Bronchial epithelial cell (primary cell): Measurements from ENCODE around the gene RGL3. TPM values are rescaled to one million over a fixed set of nuclear protein-coding genes. Genes with fewer than 3 reads are reported as not detected.

Experiments
- DNase-seq: peaks from one replicate; pipeline ENCODE4 v3.0.0-alpha.2; 2010; ENCODE audit warnings: low read depth
- FAIRE-seq: peaks from 2 replicates; lab custom pipeline; 2011; peaks lifted over from hg19 to GRCh38; lab: Jason Lieb, UNC
- H3K27me3 ChIP-seq: 2 replicates; pipeline ENCODE4 v1.5.1; 2011; ENCODE audit warnings: low read length; ENCODE audit not compliant: control insufficient read depth, insufficient read depth
- H3K36me3 ChIP-seq: 2 replicates; pipeline ENCODE4 v1.5.1; 2011; ENCODE audit warnings: low read length; ENCODE audit not compliant: control insufficient read depth, insufficient read depth
- H3K4me3 ChIP-seq: 2 replicates; pipeline ENCODE4 v1.5.1; 2011; ENCODE audit warnings: mild to moderate bottlenecking, low read depth, low read length, control low read depth
- total RNA-seq: library from RNA; depleted of rRNA; stranded (reverse); fragments of >200 nt; gene quantifications from 2 replicates; pipeline ENCODE4 v1.2.1, GENCODE V29; 2014
- TF ChIP-seq, protein P1 (sequence below): IDR thresholded peaks from 2 replicates; pipeline ENCODE4 v1.5.1; 2011; ENCODE audit warnings: mild to moderate bottlenecking, moderate library complexity, low read length, control low read depth, inconsistent platforms; ENCODE audit not compliant: insufficient read depth, severe bottlenecking

RGL3 gene
- total RNA-seq, 1 donor from 2014 or later = 0.26 TPM

DNA sequence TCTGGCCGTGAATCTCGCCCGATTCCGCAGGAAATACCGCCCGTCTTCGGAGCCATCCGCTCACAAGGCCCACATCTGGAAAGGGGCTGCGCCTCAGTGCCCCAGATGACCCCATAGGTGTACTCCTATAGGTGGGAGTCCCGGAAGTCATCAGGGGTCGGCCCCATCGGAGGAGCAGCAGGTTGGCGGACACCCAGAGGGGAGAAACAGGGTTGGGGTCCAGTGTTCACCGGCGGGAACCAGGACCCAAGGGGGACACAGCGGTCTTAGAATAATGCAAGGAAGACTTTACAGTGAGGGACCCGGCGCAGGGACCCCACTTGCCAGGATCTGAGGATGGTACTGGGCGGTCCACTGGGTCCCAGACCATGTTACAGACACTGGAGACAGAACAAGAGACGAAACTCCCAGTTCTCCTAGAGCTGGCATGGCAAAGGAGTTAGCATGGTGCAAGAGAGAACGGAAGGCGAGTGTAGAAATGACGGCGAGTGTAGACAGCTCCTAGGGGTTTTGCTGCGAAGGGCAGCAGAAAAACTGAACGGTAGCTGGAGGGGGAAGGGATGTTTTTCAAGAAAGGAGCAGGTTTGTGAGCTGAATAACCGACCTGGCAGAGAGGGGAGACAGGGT, 4.2 kb upstream of the RGL3 start:
- DNase-seq (no peak), FAIRE-seq (no peak)
- Histone ChIP-seq H3K36me3 (no peaks in the 10 kb centered on the region), H3K4me3 (no peak overlapping the region), H3K27me3 (peaks cover 12% of the 10 kb centered on the region)
- TF ChIP-seq, protein P1, sequence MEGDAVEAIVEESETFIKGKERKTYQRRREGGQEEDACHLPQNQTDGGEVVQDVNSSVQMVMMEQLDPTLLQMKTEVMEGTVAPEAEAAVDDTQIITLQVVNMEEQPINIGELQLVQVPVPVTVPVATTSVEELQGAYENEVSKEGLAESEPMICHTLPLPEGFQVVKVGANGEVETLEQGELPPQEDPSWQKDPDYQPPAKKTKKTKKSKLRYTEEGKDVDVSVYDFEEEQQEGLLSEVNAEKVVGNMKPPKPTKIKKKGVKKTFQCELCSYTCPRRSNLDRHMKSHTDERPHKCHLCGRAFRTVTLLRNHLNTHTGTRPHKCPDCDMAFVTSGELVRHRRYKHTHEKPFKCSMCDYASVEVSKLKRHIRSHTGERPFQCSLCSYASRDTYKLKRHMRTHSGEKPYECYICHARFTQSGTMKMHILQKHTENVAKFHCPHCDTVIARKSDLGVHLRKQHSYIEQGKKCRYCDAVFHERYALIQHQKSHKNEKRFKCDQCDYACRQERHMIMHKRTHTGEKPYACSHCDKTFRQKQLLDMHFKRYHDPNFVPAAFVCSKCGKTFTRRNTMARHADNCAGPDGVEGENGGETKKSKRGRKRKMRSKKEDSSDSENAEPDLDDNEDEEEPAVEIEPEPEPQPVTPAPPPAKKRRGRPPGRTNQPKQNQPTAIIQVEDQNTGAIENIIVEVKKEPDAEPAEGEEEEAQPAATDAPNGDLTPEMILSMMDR = no peak

DNA sequence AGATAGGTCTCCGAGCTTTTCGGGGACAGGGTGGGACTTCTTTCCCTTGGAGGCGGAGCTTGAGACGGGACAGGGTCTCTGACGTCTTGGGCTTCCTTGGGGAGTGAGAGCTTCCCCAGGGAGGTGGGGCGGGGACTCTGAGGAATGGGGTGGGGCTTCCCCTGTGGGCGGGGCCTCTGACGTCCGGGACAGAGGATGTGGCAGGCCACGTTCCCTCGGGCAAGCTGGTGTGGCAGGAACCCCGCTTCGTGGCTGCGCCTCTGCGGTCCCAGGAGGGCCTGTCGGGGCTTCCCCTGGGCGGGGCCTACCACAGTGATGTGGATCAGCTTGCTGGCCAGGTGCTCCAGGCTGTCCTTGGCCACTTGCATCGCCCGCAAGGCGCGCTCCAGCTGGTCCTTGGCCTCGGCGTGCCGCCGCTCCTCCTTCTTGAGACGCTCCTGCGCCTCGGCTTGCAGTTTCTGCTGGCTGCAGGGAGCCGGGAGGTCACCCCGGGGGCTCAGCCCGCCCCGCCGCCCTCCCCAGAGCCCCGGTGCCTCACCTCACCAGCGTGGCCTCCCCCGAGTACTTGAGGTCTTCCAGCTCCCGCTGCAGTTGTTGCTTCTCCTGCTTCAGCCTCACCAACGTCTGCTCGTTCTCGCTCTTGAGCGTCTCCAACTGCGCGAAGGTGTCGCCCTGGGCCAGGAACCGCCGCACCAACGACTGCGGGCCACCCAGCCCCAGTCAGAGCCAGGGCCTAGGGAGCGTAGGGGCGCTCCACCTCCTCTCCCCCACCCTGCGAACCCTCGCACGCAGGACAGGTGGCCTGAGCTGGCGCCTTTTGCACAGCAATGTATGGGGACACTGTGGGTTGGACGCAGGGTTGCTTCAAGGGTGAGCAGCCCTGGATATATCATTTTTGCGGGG, 3.3 kb upstream of the RGL3 start:
- TF ChIP-seq, protein P1 = no peak
- DNase-seq (peak; percentile 85), FAIRE-seq (no peak)
- no peaks in the 10 kb centered on the region for H3K36me3 ChIP-seq
- peak overlapping the region; percentile 9 for H3K4me3 ChIP-seq
- peaks cover 12% of the 10 kb centered on the region for H3K27me3 ChIP-seq

DNA sequence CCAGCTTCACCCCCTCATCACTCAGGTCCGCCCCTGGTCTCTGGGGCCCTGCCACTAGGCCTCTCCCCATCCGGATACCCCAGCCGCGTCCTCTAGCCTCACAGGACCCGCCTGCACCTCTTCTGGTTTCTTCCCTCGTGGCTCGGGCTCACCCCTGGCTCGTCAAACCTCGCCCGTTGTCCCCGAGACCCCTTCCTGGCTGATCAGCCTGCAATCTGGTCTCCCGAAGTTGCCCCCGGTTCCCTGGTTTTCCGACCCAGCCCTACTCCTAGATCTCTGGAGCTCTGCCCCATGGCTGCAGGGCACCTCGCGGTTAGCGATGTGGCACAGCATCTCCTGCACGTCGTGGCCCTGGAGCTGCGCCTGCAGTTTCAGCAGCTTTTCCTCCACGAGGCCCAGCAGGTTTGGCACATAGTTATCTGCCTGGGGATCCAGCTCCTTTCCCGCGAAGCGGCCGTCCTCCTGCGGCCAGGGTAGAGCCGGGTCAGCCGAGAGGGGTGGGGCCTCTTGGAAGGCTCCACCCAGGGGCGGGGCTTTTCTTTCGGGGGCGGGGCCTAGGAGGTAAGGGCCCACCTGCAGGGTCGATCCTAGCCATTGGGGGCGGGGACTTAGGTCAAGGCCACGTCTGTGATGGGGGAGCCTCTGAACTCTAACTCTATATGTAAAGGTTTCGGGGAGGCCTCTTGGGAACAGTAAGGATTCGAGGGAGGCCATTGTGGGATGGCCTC, 2.4 kb upstream of the RGL3 start:
- Histone ChIP-seq H3K27me3 (peaks cover 12% of the 10 kb centered on the region), H3K4me3 (peak overlapping the region; percentile 9), H3K36me3 (no peaks in the 10 kb centered on the region)
- TF ChIP-seq, protein P1 = no peak
- no peak for FAIRE-seq
- DNase-seq = no peak

DNA sequence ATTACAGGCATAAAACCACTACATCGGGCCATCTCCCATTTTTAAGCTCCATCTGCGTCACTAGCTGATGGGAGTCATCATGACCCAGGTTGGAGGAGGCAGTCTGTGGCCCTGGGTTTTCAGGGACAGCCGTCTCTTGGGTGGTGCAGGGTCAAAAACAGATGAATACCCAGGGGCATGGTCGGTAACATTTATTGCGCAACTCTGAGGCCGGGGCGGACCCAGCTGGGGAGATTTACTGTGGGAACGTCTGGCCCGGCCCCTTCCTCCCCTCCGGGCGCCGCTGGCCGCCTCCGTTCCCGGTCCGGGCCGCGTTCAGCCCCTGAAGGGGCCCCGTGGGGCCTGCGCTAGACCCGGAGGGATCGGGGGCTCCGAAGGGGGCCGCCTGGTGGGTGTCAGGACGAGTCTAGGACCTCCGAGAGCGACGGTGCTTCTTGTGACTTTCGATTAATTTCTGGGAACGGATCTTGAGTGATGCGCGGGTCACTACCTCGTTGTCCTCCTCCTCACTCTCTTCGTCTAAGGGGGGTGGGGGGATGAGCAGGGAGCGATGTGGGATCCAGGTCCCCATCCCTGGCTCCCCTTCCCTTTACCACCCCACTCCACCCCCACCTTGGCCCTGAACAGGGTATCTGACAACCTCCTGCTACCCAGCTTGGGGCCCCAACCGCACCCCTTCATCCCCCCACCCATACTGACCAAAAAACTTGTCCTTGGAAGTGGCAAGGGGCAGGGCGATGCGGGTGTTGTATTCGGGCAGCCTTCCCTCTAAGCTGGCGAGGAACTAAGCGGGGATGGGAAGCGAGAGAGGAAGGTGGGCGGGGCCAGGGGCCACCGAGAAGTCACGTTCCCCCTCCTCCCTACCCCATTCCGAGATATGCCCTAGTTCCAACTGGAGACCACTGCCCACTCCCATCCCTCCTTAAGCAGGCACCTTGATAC, 1.6 kb upstream of the RGL3 start:
- DNase-seq (no peak), FAIRE-seq (no peak)
- Histone ChIP-seq H3K36me3 (no peaks in the 10 kb centered on the region), H3K27me3 (peaks cover 12% of the 10 kb centered on the region), H3K4me3 (no peak overlapping the region)
- TF ChIP-seq, protein P1 = no peak

DNA sequence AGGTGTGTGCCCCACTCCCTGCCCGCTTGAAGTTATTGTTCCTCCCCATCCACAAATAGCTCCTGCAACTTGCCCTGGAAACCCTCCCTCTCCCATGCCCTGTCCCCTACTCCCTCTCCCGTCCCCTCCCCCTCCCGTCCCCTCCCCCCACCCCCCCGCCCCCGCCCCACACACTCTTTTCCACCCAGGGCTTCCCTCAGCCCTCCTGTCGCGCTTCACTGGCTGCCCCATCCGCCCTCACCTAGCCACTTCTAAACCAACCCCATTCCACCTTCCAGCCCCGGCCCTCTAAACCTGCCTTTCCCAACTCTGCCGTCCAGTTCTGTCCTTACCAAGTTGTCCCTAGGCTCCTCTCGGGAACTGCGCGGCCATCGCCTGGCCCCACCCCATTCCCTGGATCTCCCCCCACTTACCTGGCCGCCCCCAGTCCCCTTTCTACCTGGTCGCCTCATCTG, 993 bp downstream of the RGL3 start:
- Histone ChIP-seq H3K27me3 (peaks cover 6% of the 10 kb centered on the region), H3K36me3 (no peaks in the 10 kb centered on the region), H3K4me3 (peak overlapping the region; percentile 6)
- no peak for FAIRE-seq
- TF ChIP-seq, protein P1 = no peak
- no peak for DNase-seq
